Measurements from ENCODE around the gene ZDHHC21.
A peak's percentile ranks its signal among the peaks of the same experiment; 100 is the strongest.
"Not testable (repeated sequence)": the region's sequence is repeated elsewhere in the genome, so short reads cannot be mapped to it uniquely, and the experiment has no call there.

ZDHHC21 gene, protein sequence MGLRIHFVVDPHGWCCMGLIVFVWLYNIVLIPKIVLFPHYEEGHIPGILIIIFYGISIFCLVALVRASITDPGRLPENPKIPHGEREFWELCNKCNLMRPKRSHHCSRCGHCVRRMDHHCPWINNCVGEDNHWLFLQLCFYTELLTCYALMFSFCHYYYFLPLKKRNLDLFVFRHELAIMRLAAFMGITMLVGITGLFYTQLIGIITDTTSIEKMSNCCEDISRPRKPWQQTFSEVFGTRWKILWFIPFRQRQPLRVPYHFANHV

DNA sequence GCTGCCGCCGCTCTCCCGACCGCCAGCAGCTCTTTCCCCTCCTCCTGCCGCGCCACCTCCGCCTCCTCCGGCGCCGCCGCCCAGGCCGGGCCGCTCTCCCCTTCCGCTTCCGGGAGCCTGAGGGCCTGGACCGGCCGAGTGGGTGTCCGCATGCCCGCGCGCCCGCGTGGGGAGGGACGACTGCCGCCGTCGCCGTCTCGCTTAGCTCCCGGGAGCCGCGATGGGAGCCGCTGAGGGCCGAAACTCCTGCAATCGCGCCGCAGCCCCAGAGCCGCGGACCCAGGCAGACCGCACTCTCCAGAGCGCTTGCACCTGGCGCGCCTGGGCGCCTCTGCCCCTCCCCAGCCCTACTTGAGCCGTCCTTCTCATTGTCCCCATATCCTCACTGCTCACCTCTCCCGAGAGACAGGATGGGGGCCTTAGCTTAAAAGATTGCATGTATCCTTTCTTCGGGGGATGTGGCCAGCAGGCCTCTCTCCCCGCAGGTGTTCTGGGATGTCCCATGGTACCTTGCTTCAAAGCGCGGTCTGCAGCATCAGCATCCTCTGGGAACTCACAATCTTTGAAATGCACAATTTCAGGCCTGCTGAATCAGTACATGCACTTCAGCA lies at the start of gene ZDHHC21:
Gene ZDHHC21 (minus strand): TSS at position 182 of the 611 bp plus-strand sequence. CDS start 19,092 bp downstream, outside the sequence.
- peak; percentile 70 for DNase-seq

DNA sequence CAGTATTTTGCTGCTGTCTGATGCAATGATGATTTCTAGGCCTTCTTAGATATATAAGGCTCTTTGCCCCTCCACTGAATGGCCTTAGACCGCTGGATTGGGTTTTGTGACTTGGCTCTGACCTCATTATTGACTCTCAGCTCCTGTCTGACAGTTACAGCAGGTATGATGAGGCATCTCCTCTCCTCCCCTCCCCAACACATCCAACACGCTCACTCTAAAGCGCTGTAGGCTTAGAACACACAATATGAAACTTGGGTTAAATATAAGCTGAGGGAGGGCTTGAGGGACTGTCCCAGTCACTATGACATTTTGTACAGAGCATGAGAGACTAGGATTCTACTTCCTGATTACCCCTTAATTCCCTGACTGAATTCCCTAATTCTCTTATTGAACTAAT lies 48.1 kb upstream of the ZDHHC21 start:
- DNase-seq, result no peak

DNA sequence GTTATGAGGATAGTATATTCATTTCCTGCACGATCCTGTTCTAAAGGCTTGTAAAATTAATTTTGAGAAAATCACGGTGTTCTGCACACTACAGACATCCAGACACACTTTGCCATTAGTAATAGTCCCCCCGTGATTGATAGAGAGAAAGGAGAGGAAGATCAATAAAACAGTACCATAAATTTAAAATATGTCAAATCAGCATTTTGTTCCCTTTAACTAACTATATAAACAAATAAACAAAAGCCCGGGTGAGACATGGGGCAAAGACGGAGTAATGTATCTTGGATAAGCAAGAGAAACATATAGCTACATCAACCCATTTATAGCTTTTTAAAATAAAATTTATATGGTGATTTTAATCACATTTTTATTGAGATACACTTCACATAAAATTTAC lies 39.9 kb upstream of the ZDHHC21 start:
- DNase-seq, result no peak

DNA sequence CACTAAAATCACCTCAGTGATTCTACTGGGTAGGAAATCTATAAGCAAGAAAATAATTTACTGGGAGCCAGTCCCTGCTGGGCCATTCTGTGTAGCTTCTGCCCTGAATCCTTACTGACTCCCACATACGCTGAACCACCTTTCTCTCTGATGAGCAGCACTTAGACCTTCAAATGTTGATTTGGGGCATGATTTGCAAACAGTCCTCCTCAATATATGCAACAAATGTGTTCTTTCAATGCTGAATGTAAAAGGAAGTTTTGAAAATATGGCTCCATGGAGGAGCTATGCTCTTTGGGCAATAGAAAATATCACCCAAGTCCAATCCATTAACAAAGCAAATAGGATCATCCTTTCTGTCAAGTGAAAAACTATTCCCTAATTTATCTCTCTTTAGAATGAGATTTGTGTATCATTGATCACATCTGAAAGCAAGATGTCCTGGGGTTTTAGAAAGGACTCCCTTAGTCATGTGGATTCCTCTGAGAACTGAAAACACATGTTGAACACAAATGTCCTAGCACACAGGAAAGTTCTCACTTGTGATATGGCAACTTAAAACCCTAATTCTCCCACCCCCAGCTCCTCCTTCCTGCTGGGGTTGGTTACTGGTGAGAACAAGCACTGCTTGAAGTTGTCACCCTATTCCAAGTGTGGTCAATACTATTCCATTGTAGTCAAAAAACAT lies 38.2 kb upstream of the ZDHHC21 start:
- DNase-seq, result no peak

DNA sequence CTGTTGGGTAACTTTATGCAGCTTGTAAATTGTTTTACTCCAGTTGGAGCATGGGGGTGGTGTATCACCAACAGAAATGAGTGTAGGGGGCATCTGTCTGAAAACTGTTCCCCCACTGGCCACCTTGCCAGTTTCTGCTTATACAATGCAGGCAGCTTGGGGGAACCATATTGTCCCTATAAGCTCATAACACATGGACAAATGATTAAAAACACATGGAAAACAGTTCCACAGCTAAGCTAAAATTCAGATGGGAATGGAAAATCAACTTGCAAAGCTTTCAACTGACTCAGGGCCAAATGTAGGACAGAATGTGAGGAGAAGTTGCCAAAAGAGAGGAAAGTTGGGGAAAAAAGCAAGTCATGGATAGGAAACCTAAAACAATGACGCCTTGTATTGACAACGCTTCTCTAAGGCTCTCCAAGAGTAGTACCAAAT lies 37.2 kb upstream of the ZDHHC21 start:
- DNase-seq, result no peak

DNA sequence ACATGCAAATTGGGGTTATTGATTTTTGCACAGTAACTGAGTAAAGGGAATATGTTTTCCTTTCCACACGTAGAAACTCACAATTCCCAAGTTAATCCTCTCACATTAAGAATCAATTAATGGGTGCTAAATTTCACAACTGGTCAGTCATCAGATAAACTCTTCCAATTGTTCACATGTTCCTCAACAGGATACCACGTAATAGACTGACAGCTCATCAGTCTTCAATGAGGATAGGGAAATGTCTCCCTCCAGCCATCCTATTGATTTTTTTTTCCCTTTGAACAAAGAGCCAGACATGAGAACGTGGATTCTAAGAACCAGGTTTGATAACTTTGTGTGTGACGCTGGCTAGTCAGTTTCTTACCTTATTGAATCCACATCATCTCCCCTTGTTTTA lies 30.1 kb upstream of the ZDHHC21 start:
- no peak for DNase-seq

DNA sequence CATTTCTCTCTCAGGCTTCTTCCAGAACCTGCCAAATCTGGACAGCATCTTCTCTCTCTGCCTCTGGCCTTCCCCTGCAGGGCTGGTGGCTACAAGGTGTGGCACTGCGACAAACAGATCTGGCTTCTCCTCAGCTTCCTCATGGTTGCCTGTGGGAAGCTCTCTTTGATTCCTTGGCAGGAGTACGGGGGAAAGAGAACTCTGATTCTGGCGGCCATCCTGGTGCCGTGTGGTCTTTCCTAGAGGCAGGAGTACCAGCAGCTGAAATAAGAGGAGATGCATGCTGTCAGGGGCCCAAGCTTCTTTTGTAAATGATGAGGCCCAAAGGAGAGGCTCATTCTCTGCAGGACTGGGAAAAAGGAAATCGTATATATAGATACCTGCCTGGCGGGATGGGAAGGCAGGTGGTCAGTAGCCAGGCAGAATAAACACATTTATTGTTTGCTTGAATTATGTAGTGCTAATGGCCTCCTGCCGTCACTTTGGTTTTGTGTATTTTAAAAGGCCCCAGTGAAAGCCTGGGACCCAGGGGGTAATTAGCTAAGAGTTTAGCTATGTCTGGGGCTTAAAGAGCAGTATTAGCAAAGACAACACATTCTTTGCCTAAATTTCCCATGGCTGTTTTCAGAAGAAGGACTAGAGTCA lies 29.3 kb upstream of the ZDHHC21 start, which contains the start of gene CER1:
Gene CER1 (minus strand): TSS at position 343 of the 645 bp plus-strand sequence. CDS start 61 bp downstream, at position 282.
- peak; percentile 68 for DNase-seq

DNA sequence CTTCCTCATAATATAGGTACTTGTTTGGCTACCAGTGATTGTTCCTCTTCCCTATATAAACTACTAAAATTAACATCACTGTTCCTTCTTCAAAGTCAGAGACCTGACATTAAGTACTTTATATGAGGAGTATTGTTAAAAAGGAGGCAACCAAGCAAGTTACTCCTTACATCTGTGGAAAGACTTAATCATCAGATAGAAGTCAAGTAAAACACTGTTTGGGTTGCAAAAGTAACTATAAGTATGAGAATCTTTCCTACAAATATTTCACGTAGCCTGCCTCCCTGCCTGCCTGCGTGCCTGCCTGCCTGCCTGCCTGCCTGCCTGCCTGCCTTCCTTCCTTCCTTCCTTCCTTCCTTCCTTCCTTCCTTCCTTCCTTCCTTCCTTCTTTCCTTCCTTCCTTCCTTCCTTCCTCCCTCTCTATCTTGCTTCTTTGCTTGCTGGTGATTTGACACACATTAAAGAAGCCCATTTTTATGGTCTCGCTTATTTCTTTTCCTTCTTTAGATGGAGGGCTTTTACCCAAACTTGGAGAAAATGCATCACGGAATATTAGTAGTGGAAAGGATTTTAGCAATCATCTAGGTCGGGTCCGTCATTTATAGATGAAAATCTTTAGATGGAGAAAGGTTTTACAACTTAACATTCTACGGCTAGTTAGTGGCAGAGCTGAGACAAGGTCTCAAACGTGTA lies 26.1 kb upstream of the ZDHHC21 start:
- DNase-seq, result no peak

DNA sequence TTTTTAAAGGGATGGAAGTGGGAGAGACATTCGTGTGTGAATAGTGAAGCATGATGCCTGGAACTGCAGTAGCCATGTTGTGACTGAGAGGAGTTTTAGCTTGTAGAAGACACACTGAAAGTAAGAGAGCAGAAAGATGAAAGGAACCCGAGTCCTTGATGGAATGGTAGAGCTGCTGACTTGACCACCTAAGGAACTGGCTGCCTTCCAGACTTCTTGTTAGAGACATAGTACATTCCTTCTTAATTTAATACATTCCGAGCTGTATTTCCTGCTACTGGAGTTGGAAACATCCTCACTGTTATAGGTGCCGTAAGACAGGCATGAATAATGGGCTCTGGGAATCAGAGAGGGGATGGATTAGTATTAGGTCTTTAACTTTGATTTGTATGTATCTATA lies 21.9 kb upstream of the ZDHHC21 start:
- no peak for DNase-seq

DNA sequence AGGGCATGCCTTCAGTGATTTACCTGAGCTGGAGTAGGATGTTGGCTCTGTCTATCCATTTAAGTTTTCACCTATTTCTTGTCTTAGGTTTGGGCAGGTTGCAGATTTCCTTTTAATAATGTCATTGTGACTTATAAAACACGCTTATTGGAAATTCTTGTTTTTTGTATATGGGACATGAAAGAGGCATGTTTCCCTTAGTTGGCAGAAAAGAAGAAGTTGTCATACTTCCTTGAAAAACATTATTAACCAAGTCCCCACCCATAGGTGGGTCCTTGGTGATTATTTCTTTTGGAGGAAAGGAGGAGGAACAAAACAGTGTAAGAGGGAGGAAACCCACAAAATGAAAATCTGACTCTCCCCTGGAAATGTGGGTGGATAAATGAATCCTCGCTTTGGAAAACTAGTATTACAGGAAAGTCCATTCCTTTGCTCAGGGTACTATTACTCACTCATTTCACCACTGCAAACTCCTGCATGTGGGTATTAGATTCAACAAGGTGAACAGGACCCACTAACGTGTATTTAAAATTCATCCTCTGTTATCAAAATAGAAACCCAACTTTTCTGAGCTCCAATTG lies 20.0 kb upstream of the ZDHHC21 start:
- no peak for DNase-seq

DNA sequence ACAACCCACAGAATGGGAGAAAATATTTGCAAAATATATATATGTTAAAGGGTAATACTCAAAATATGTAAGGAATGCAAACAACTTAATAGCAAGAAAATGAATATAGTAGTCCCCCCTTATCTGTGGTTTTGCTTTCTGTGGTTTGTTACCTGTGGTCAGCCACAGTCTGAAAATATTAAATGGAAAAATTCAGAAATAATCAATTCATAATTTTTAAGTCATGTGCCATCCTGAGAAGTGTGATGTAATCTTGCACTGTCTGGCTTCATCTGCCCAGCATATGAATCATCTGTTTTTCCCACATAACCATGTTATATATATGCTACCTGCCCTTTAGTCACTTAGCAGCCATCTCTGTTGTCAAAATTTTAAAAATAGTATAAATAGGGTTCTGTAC lies 17.6 kb upstream of the ZDHHC21 start:
- no peak for DNase-seq

DNA sequence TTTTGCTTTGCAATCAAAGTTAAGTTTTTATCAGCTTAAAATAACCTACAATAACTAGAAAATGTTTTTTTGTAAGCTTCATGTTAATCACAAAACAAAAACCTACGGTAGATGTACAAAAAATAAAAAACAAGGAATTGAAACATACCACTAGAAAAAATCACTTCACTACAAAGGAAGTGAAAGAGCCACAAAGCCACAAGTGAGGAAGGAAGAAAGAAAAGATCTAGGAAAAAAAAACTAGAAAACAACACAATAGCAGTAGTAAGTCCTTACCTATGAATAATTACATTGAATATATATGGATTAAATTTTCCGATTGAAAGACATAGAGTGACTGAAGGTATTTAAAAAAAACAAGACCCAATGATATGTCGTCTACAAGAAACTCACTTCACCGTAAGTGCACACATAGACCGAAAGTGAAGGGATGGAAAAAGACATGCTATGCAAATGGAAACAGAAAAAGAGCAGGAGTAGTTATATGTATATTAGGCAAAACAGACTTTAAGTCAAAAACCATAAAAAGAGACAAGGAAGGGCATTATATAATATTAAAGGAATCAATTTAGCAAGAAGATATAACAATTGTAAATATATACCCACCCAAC lies 13.4 kb upstream of the ZDHHC21 start:
- DNase-seq, result no peak

DNA sequence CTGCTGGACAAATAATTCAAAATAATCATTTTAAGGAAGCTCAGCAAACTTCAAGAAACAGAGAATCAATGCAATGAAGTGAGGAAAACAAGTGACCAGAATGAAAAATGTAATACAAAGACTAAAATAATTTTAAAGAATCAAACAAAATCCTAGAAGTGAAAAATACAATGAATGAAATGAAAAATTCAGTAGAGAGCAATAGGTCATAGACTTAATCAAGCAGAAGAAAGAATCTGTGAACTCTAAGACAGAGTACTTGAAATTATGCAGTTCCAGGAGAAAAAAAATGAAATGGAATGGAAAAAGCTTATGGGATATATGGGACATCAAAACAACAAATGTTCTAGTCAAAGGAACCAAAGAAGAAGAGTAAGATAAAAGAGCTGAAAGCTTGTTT lies 11.8 kb upstream of the ZDHHC21 start:
- DNase-seq, result no peak

DNA sequence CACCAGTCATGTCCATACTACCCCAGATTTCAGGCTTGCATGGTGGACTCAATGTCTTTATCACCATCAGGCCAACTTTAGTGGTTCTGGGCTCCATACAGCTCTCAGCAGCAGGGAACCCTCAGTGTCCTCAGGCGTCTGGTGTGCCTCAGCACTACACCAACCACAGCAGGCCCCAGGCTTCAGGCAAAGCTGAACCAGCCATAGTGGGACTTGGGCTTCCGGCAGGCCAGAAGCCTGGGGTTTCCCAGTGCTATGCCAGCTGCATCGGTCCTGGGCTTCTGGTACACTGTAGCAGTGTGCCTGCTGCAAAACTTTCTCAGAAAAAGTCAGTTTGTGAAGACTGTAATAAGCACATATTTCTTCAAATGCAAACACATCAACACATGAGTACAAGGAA lies 11.0 kb upstream of the ZDHHC21 start:
- no peak for DNase-seq

DNA sequence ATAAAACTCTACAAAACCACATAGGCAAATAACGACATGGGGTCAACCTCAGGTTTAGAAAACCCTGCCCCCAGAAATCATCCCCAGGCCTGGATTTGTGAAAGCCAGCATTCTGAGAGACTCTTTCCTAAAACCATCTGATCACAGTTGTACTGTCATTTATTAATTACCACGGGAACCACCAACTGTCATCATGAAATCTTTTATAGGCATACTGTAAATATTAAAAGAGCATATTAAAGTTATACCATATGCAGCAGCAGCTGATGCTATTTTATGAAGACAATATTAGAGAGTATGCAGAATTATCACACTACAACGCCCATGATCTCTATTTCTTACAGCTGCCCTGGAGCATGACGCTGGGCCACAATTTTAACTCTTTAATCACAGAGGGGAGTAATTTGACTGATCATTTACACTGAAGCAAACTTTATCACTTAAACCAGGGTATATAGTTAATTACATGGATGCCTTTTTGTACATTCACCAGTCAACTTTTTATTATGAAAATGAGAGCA lies 9.0 kb upstream of the ZDHHC21 start:
- DNase-seq, result no peak

DNA sequence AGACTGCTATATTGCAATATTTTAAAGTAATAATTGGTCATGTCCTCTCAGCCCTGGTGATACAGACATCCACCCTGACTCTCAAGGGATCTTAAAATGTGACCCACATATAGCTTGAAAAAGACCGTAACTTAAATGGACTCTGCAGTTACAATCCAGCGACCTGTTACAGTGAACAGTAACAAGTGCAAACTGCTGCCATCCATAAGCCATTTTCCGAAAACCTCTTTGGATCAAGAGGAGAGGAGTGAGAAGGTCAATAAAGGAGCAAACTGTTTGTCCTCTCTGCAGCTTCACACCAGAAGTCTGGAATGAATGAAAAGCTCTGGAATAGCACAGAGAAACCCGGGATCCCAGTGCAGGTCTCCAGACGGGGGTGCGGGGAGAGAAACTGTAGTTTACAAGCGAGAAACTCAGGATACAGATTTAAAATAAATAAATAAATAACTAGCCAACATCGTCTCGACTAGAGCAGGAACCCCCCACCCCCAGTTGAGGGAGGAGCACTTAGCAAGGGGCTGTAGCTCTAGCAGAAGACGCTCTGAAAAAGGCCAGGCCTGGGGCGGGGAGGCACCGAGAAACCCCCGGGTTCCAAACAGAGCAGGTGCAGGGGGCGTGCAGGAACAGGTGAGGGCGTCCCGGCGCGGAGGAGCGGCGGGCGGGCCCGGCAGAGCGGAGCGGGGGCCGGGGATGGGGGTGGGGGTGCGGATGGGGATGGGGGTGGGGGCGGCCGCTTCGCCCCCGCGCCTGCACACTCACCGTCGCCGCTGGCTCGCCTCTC lies 572 bp downstream of the ZDHHC21 start:
- peak; percentile 28 for DNase-seq

DNA sequence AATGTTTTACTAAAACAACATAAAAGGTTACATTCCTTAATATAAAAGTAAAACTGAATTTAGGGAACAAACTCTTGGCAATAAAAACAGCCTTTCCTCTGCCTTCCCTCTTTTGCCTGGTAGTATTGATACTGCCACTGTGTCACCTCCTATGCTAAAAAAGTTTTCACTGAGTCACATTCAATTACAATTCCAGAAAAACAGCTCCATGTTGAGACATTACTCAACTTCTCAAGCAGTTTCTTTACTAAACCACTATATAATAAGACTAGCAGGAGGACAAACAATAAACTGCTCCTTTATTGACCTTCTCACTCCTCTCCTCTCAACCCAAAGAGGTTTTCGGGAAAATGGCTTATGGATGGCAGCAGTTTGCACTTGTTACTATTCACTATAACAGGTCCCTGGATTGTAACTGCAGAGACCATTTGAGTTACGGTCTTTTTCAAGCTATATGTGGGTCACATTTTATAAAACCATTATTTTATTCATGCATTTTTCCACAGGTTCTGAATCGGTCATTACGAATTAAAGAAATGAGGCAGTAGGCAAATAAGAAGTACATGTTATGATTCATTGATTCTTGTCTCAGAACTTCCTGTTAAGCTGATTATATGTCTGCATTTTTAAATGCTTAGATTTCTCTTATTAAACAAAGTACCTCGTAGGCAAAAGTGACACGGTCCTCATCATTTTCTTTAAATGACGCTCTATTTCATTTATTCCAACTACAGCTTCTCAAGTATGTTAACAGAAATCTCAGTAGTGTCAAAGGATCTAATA lies 2.1 kb downstream of the ZDHHC21 start:
- no peak for DNase-seq

DNA sequence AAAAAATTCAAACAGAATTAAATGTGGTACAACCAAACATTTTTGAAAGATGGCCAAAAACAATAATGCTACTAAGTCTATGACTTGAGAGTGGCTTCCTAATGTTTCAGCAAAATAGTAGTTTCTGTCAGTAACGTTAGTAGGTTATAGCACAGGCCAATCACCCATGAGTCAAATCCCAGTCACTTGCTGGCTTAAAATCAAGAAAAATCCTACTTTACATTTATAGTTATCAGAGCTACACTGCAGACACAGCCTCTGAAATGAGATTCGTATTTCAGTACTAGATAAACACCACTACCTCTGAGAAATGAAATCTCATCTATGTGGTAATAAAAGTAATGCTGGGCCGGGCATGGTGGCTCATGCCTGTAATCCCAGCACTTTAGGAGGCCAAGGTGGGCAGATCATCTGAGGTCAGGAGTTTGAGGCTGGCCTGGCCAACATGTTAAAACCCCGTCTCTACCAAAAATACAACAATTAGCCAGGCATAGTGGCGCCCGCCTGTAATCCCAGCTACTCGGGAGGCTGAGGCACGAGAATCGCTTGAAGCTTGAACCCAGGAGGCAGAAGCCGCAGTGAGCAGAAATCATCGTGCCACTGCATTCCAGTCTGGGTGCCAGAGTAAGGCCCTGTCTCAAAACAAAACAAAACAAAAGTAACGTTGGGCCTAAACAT lies 6.1 kb downstream of the ZDHHC21 start:
- DNase-seq, result no peak

DNA sequence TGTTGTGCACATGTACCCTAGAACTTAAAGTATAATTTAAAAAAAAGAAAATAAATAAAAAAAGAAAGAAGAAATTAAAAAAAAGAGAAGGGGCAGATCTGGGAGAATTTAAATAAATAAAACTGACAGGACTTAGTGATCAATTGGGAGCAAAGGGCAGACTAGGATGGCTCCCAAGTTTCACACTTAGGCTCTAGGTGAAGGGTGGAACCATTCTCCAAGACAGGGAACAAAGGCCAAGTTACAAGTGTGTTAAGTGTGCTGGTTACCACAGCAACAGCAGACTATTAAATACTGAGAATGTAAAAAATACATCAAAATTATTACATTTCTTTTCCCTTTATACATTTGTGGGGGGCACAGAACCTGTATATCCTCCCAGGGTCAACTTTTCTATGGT lies 7.1 kb downstream of the ZDHHC21 start:
- DNase-seq, result no peak

DNA sequence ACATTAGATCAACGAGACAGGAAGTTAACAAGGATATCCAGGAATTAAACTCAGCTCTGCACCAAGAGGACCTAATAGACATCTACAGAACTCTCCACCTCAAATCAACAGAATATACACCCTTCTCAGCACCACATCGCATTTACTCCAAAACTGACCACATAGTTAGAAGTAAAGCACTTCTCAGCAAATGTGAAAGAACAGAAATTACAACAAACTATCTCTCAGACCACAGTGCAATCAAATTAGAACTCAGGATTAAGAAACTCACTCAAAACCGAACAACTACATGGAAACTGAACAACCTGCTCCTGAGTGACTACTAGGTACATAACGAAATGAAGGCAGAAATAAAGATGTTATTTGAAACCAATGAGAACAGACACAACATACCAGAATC lies 10.6 kb downstream of the ZDHHC21 start:
- not testable (repeated sequence) for DNase-seq
